Measurements from ENCODE around the gene ABCC8. TPM values are rescaled to one million over a fixed set of nuclear protein-coding genes. Genes with fewer than 3 reads are reported as not detected.

The ABCC8 gene
- total RNA-seq, 1 experiment from 2014 or later = 7.3 TPM

DNA sequence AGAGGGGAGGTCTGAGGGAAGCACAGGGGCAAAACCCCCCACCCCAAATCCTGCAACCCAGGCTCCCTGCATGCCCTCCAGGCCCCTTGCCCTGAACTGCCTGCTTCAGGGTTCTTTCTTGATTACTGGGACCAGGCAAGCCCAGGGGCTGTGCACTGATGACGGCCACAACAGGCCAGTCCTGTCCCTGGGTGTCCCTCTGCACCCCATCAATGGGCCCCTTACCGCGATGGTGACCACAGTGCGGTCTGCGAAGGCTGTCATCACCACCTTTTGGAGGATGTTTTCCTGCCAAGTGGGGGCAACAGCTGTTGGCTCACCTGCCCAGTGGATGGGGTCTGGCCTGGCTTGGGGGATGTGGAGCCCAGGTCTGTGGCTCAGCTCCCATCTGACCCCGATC is 83.2 kb downstream of the ABCC8 start:
- ChIA-PET CTCF (interaction anchor here (0.7 to 3.0 kb wide), 8 partner anchors 9 to 337 kb away, joined by 3 to 16 read pairs (median 5); partner anchors contain the start of gene ABCC8), POLR2A (no interaction called here)
- DNase-seq (ENCODE audit: low spot score) (no peak), ATAC-seq (no peak)
- Mint-ChIP-seq H3K36me3 (no peaks in the 10 kb centered on the region), H3K27me3 (ENCODE audit: low read depth) (peaks cover 14% of the 10 kb centered on the region), H3K27ac (no peak overlapping the region), H3K9me3 (no peaks in the 10 kb centered on the region), H3K4me1 (peaks cover 6% of the 10 kb centered on the region), H3K4me3 (no peak overlapping the region)
- TF ChIP-seq, protein P1, sequence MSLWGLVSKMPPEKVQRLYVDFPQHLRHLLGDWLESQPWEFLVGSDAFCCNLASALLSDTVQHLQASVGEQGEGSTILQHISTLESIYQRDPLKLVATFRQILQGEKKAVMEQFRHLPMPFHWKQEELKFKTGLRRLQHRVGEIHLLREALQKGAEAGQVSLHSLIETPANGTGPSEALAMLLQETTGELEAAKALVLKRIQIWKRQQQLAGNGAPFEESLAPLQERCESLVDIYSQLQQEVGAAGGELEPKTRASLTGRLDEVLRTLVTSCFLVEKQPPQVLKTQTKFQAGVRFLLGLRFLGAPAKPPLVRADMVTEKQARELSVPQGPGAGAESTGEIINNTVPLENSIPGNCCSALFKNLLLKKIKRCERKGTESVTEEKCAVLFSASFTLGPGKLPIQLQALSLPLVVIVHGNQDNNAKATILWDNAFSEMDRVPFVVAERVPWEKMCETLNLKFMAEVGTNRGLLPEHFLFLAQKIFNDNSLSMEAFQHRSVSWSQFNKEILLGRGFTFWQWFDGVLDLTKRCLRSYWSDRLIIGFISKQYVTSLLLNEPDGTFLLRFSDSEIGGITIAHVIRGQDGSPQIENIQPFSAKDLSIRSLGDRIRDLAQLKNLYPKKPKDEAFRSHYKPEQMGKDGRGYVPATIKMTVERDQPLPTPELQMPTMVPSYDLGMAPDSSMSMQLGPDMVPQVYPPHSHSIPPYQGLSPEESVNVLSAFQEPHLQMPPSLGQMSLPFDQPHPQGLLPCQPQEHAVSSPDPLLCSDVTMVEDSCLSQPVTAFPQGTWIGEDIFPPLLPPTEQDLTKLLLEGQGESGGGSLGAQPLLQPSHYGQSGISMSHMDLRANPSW (CRISPR knock-in tag; conservative IDR thresholded peaks at IDR 0.05; ENCODE audit: low read depth) = no peak
- no peak for TF ChIP-seq EMX1 (CRISPR knock-in tag; IDR thresholded peaks at IDR 0.05)
- TF ChIP-seq OVOL2 (CRISPR knock-in tag; IDR thresholded peaks at IDR 0.05; ENCODE audit: borderline replicate concordance) = no peak
- TF ChIP-seq, protein P2, sequence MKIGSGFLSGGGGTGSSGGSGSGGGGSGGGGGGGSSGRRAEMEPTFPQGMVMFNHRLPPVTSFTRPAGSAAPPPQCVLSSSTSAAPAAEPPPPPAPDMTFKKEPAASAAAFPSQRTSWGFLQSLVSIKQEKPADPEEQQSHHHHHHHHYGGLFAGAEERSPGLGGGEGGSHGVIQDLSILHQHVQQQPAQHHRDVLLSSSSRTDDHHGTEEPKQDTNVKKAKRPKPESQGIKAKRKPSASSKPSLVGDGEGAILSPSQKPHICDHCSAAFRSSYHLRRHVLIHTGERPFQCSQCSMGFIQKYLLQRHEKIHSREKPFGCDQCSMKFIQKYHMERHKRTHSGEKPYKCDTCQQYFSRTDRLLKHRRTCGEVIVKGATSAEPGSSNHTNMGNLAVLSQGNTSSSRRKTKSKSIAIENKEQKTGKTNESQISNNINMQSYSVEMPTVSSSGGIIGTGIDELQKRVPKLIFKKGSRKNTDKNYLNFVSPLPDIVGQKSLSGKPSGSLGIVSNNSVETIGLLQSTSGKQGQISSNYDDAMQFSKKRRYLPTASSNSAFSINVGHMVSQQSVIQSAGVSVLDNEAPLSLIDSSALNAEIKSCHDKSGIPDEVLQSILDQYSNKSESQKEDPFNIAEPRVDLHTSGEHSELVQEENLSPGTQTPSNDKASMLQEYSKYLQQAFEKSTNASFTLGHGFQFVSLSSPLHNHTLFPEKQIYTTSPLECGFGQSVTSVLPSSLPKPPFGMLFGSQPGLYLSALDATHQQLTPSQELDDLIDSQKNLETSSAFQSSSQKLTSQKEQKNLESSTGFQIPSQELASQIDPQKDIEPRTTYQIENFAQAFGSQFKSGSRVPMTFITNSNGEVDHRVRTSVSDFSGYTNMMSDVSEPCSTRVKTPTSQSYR (CRISPR knock-in tag; IDR thresholded peaks at IDR 0.05) = no peak
- TF ChIP-seq, protein P3, sequence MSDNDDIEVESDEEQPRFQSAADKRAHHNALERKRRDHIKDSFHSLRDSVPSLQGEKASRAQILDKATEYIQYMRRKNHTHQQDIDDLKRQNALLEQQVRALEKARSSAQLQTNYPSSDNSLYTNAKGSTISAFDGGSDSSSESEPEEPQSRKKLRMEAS (CRISPR knock-in tag; IDR thresholded peaks at IDR 0.05) = no peak
- no peak for TF ChIP-seq TCF7 (CRISPR knock-in tag; IDR thresholded peaks at IDR 0.05; ENCODE audit: low read depth)

DNA sequence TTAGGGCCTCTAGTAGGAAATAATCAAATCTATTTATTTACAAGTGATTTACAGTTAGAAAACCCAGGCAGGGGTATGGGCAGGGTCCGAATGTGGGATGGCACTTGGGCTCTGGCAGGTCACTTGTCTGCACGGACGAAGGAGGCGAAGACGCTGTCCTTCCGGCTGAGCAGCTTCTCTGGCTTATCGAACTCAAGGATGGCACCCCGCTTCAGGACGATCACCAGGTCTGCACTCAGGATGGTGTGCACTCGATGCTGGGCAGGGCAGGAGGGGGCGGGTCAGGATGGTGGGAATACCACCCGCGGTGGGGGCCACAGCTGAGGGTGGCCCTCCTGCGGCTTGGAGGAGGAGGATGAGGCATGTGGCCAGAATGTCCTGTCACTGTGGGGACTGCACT is 83.8 kb downstream of the ABCC8 start:
- ChIA-PET CTCF (interaction anchor here (0.6 to 3.0 kb wide), 4 partner anchors 80 to 594 kb away, joined by 3 to 16 read pairs (median 4); no protein-coding TSS in a partner anchor), POLR2A (no interaction called here)
- no peaks in the 10 kb centered on the region for H3K36me3 Mint-ChIP-seq
- H3K9me3 Mint-ChIP-seq = no peaks in the 10 kb centered on the region
- DNase-seq (ENCODE audit: low spot score) (no peak), ATAC-seq (no peak)
- no peak overlapping the region for H3K4me3 Mint-ChIP-seq
- peaks cover 14% of the 10 kb centered on the region for H3K27me3 Mint-ChIP-seq (ENCODE audit: low read depth)
- peaks cover 6% of the 10 kb centered on the region for H3K4me1 Mint-ChIP-seq
- no peak overlapping the region for H3K27ac Mint-ChIP-seq
- TF ChIP-seq, protein P4, sequence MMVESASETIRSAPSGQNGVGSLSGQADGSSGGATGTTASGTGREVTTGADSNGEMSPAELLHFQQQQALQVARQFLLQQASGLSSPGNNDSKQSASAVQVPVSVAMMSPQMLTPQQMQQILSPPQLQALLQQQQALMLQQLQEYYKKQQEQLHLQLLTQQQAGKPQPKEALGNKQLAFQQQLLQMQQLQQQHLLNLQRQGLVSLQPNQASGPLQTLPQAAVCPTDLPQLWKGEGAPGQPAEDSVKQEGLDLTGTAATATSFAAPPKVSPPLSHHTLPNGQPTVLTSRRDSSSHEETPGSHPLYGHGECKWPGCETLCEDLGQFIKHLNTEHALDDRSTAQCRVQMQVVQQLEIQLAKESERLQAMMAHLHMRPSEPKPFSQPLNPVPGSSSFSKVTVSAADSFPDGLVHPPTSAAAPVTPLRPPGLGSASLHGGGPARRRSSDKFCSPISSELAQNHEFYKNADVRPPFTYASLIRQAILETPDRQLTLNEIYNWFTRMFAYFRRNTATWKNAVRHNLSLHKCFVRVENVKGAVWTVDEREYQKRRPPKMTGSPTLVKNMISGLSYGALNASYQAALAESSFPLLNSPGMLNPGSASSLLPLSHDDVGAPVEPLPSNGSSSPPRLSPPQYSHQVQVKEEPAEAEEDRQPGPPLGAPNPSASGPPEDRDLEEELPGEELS (CRISPR knock-in tag; IDR thresholded peaks at IDR 0.05) = no peak
- TF ChIP-seq NR1H2 (CRISPR knock-in tag; IDR thresholded peaks at IDR 0.05) (no peak), HMGA2 (CRISPR knock-in tag; IDR thresholded peaks at IDR 0.05) (no peak)
- TF ChIP-seq, protein P5, sequence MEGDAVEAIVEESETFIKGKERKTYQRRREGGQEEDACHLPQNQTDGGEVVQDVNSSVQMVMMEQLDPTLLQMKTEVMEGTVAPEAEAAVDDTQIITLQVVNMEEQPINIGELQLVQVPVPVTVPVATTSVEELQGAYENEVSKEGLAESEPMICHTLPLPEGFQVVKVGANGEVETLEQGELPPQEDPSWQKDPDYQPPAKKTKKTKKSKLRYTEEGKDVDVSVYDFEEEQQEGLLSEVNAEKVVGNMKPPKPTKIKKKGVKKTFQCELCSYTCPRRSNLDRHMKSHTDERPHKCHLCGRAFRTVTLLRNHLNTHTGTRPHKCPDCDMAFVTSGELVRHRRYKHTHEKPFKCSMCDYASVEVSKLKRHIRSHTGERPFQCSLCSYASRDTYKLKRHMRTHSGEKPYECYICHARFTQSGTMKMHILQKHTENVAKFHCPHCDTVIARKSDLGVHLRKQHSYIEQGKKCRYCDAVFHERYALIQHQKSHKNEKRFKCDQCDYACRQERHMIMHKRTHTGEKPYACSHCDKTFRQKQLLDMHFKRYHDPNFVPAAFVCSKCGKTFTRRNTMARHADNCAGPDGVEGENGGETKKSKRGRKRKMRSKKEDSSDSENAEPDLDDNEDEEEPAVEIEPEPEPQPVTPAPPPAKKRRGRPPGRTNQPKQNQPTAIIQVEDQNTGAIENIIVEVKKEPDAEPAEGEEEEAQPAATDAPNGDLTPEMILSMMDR (IDR thresholded peaks at IDR 0.05) = no peak
- TF ChIP-seq, protein P6, sequence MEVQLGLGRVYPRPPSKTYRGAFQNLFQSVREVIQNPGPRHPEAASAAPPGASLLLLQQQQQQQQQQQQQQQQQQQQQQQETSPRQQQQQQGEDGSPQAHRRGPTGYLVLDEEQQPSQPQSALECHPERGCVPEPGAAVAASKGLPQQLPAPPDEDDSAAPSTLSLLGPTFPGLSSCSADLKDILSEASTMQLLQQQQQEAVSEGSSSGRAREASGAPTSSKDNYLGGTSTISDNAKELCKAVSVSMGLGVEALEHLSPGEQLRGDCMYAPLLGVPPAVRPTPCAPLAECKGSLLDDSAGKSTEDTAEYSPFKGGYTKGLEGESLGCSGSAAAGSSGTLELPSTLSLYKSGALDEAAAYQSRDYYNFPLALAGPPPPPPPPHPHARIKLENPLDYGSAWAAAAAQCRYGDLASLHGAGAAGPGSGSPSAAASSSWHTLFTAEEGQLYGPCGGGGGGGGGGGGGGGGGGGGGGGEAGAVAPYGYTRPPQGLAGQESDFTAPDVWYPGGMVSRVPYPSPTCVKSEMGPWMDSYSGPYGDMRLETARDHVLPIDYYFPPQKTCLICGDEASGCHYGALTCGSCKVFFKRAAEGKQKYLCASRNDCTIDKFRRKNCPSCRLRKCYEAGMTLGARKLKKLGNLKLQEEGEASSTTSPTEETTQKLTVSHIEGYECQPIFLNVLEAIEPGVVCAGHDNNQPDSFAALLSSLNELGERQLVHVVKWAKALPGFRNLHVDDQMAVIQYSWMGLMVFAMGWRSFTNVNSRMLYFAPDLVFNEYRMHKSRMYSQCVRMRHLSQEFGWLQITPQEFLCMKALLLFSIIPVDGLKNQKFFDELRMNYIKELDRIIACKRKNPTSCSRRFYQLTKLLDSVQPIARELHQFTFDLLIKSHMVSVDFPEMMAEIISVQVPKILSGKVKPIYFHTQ (CRISPR knock-in tag; IDR thresholded peaks at IDR 0.05) = no peak
- TF ChIP-seq, protein P1 (CRISPR knock-in tag; conservative IDR thresholded peaks at IDR 0.05; ENCODE audit: low read depth) = no peak

Data from WTC11 (cell line).